GM21447 (cell line): Measurements from ENCODE around the gene ADCY10.
"Not testable (repeated sequence)": the region's sequence is repeated elsewhere in the genome, so short reads cannot be mapped to it uniquely, and the experiment has no call there.

Experiments used
- ATAC-seq: cut with Tn5 transposase; IDR thresholded peaks from one replicate; pipeline ENCODE4 v1.9.1; 2021; ENCODE audit not compliant: unreplicated experiment

Gene ADCY10

DNA sequence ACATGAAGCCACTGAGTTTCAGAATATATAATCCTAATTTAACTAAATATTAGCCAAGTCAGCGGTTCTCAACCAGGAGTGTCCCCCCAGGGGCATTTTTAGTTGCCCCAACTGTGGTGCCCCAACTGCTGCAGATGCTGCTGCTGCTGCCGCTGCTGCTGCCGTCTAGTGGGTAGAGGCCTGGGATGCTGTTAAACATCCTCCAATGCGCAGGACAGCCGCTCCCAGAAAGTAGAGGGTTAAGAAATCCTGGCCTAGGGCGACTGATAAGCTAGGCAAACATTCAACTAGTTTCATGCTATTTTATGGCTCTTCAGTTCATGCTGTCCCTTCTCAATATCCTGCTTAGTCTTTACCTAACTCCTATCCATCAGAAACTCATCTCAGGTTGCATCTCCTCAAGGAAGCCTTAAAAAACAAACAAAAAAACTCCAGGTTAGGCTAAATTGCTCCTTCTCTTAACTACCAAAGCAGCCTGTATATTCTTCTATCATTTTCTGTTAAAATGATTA, 12.6 kb upstream of the ADCY10 start:
- no peak for ATAC-seq

DNA sequence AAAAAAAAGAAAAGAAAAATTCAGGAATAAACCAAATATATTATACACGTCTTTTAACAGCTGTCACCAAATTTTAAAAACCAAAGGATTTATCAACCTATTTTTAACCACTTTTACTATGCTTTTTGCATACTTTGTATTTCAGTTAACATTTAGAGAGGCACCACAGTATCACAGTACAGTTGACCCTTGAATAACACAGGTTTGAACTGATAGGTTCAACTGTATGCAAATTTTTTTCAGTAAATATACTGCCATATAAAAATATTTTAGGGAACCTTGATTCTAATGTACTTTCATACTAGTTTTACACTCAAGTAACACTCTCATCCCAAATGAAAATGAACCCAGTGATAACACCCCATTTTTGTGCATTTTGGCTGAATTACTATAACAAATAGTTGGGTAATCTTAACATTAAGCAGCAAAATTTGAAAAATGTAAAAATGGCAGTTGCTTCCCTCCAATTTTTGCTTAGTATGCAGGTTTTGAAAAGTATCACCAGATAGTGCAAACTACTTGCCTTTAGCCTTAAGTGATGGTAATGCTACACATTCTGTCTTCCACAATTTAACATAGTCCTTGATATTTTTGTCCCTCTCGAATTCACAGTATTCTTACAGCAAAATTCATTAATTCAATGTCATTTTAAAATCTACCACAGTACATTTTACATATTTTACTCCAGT, 10.8 kb upstream of the ADCY10 start:
- no peak for ATAC-seq

DNA sequence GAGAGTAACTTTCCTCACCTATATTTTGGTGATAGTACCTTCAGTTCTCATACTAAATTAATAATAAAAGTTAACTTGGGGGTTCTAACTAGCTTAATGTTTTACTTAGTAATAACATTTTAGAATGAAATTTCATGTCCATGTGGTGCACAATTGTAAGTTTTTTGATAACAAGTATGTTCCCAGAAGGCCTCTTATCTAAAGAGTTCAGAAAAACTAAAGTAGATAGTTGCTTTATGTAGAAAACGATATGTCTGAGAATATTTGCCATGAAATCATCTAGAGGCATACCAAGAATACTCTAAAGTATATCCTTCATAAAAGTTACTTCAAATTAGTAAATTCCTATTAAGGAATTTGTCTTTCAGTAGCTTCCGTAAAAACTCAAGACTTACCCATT, 10.2 kb upstream of the ADCY10 start:
- ATAC-seq, result no peak

DNA sequence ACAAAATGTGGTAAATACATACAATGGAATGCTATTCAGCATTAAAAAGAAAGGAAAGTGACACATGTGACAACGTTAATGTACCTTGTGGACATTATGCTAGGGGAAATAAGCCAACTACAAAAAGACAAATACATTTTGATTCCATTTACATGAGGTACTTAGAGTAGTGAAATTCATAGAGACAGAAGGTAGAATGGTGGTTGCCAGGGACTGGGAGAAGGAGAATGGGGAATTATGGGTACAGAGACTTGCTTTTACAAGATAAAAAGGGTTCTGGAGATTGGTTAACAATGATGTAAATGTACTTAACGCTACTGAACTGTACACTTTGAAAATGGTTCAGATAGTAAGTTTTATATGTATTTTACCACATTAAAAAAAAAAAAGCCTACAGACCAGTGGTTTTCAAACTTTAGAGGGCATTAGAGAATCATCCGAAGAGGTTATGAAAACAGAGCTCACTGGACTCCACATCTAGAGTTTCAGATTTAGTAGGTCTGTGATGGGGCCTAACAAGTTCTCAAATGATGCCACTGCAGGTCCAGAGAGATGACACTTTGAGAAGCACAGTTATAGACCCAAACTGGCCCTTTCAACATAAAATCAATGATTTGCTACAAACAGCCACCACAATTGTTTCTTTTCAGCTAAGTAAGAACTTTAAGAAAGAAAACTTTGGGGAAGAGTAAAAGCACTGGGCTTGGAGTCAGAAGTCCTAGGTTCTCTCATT, 9.6 kb upstream of the ADCY10 start:
- ATAC-seq, result no peak

DNA sequence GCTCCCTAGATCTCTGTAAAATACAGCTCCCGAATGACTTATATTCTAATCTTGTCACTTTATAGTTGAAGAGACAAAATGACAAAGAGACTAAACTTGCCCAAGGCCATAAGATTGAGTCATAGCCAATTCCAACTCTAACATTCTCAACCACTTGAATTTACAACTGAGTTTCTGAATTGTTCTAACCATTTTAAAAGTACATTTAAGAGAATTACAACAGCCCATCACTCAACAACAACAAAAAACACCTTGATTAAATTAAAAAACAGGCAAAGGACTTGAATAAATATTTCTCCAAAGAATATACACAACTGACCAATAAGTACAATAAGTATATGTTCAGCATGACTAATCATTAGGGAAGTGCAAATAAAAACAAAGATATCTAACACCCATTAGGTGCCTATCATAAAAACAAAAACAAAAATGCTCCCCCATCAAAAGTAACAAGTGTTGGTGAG, 8.7 kb upstream of the ADCY10 start:
- ATAC-seq, result no peak

DNA sequence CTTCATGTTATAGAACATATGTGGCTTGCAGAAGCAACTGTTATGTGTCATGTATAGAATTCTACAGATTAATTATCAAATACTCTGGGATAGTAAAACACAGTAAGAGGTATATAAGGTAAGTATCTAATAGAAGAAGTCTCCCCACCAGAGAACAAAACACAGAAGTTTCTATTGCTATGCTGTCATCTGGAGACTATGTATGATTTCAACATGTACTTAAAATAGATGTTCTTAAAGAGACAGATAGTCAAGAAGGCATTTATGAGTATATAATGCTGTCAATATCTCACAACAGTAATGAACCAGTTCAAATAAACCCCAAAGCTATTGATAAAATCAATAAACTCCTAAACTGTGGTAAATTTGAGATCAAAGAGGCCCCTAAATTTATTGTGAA, 8.1 kb upstream of the ADCY10 start:
- ATAC-seq, result no peak

DNA sequence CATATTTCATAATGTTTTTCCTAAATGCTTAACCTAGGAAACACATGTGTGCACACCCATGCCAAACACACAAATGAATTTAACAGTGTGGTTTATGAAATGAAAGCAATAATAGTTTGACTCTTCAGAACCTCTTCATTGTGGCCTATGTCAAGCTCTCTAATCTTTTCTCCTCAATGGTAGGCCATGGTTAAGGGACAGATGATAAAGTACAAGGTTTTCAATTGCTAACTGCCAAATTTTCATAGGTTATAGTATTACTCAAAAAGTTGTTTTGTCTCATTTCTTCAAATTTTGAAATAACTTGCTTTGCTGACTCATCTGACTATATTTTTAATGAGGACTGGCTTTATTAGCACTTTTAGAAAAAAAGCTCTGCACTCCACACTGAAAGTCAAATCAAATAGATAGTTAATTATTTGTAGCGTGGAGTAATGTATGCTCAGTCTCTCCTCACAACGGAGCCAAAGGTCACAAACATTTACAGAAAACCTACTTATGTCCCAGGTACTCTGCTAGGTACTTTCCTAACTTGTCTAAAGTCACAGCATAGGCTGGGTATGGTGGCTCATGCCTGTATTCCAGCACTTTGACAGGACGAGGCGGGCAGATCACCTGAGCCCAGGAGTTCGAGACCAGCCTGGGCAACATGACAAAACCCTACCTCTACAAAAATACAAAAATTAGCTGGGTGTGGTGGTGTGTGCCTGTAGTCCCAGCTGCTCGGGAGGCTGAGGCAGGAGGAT, 3.0 kb upstream of the ADCY10 start:
- no peak for ATAC-seq

DNA sequence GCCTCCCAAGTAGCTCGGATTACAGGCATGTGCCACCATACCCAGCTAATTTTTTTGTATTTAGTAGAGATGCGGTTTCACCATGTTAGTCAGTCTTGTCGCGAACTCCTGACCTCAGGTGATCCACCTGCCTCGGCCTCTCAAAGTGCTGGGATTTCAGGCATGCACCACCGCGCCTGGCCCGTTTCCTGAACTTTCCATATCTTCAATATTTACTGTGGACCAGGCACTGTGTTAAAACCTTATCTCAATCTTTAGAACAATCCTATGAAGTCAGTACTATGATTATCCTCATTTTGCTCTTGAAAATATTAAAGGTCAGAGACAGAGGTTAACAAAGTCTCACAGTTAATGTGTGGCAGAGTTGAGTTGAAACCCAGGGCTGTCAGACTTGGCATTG, 1.6 kb upstream of the ADCY10 start:
- no peak for ATAC-seq

DNA sequence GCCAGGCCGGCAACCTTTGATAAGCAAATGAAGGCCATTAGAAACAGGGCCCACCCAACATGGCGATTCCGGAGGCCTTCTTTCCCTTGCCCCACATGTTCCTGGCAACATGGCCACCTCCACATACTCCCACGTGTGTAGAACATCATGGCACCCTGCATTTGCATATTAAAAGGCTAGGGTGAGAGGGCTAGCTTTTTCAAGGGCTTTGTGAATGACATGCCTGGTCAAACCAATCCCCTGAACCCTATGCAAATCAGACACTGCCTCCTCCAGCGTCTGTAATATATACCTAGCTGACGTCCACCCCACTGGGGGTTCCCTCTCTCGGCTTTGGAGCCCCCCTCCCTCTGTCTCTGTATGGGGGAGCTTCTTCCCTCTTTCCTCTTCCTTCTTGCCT, 1.6 kb downstream of the ADCY10 start:
- no peak for ATAC-seq

DNA sequence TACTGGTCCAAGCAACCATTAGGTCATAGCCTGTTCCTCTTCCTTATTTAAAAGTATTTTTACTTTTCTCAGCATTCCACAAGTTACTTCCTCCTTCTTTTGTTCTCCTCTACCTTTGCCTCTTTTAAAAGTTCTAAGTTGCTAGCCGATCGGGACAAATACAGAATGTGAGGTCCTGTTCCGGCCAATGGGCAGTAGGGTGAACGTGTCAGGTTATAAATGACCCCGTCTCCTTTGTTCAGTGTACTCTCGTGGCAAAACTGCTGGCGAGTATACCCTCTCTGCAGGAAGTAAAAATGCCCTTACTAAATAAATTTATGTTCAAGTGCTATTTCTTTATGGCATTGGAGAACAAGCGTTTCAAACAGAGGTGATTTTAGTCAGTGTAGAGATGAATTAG, 2.5 kb downstream of the ADCY10 start:
- no peak for ATAC-seq

DNA sequence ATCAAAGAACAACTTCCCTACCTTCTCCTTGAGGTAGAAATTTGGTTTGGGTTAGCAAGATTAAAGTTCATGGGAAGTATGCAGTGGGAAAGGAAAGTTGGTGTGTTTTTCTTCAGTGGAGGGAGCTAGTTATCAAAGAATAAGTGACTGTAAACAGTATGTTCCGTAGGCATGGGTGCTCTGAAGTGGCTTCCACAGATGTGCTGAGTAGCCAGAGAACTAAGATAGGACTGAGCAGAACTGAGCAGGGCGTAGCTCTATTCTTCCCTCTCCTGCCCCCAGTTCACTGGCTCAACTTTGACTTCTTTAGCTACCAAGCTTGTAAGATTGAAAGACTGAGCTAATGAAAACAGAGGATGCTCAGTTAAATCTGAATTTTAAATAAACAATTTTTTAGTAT, 3.4 kb downstream of the ADCY10 start:
- no peak for ATAC-seq

DNA sequence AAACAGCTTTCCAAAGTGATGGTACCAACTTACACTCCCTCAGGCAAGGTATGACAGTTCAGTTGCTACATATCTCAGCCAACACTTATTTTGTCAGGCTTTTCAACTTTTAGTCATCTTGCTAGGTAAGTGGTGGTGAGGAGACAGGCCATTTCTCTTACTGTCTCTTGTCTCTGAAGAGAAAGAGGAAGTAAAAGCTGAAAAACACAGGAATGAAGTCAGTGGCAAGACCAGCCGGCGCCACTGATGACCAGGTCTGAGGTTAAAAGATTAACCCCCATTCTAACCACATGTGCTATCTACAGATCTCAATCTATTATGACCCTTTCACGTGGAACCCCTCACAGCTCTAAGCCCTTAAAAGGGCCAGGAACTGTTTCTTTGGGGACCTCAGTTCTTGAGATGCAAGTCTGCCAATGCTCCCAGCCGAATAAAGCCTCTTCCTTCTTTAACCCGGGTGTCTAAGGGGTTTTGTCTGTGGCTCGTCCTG, 4.2 kb downstream of the ADCY10 start:
- ATAC-seq, result peak; percentile 75

DNA sequence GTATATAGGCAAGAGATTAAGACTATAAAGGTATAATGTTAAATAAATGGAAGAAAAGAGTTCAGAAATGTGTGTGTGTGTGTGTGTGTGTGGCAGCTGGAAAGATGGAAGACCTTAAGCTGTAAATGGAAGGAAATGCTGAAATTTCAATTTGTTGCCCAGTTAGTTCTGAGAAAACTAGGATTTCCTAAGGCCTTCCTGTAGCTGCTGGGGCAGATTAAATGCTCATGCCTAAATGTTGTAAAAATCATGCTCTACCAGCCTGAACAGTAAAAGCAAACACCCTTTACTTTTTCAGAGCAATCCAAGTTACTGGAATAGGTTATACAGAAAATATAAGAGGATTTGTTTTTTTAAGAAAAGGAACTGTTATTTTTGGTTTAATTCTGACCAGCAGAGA, 8.3 kb downstream of the ADCY10 start:
- no peak for ATAC-seq

DNA sequence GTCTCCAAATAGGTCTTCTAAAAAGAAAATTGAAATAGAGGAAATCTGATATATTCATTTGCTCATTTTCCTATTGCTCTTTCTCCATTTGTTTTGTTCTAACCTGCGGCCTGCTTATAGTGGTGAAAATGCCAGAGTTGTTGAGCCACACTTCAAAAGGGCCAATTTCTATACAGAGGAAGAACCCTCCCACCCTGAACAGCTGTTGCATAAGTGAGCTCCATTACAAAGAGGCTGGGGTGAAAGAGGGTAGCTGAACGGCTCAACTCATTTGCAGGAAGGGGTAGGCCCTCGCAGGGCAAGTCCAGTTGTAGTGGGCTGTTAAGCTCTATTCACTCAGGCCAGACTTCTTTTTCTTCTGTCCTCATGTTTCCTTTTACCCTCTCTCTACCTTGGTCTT, 8.8 kb downstream of the ADCY10 start:
- no peak for ATAC-seq

DNA sequence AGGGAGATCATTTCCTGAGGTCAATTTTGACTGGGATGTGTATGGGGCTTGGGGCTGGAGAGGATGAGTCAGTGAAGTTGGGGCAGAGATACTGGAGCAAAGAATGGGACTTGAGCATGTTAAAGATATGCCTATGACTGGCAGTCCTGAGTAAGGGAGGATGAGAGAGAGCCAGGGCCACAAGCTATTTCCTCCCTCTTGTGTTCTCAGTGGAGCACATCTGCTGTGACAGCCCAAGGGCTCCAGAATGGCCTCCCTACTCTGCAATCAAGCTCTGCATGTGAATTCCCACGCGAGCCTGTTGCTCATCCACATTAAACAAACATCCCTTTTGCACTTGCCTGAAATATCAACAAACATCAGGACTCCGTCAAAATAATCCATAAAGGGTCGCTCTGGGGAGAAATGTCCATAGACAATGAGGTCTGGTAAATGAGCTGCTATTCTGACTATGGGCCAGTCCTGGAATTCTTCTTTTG, 9.2 kb downstream of the ADCY10 start:
- no peak for ATAC-seq

DNA sequence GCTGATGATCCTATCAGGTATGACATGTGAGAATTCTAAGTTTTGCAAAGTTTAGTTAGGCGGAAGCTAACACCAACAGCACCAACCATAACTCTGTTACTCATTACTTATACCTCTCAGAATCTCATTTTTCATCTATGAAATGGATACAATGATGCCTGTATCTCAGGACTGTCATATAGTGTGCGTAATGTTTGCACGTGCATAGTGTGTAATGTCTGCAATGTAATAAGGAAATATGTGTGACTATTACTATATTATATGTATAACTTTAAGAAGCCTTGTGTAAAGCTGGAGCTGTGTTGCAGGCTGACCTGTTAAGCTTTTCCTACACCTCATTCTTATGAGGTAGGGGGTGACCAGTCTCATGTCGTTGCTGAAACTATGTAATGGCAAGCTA, 13.0 kb downstream of the ADCY10 start:
- ATAC-seq, result no peak

DNA sequence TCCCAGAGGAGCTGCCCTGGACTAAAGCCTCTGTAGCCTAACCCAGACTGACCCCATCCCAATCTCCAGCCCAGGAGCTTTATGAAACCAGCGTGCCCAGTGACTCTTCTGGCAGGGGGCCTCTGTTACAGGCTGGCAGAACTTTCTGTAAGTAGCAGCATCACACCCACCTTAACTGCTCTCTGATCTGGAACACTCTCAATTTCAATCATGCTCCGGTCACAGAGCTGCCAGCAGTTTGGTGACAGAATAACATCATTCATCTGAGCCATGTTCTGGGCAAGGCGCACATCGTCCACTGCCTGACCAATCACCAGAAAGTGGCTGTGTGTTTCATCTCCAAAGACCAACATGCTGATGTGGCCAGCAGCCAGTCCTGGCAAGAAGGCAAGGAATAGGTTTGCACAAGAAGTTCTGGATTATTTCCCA, 14.7 kb downstream of the ADCY10 start:
- ATAC-seq, result peak; percentile 92

DNA sequence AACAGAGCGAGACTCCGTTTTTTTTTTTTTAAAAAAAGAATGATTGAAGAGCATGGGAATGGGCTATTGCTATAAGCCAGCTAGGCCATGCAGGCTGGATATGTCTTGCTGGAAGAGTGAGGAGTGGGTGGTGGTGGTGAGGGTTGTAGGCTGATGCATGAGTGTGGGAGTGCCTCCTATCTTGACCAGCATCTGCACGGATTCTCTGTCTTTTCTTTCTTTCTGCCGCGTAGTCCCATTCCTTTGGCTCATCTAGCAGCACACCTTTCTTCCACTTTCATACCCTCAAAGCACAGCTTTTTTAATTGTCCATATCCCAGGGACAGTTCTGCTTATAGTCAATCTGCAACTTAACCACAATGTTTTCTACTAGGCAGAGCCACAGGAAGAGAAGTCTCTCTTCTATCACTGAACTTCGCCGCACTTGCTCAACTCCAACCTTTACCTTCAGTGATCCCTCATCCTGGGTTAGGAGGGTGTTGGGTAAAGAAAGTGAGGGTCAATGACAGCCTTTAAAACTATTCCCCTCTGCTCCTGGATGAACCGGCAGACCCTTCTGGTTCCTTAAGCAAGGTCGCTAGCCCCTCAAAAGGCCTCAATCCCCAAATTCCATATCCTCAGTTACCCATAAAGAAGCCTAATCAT, 15.2 kb downstream of the ADCY10 start:
- no peak for ATAC-seq

DNA sequence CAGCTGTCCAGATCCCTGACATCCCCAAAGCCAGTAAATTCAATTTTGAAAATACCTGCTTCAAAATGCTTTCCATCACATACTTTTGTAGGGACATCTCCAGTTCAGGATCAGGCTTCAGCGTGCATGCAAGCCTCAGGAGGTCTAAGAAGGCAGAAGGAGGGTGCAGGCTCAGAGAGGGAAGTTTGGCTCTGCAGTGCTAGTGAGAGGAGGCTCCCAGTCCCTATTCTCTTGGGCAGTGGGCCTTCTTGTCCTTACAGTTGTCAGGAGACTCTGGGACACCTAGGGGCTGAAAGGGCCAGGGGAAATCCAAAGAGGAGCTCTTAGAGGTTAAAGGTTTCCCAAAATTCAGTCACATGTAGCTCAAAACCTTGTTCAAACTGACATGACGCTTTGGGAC, 20.1 kb downstream of the ADCY10 start:
- ATAC-seq, result no peak

DNA sequence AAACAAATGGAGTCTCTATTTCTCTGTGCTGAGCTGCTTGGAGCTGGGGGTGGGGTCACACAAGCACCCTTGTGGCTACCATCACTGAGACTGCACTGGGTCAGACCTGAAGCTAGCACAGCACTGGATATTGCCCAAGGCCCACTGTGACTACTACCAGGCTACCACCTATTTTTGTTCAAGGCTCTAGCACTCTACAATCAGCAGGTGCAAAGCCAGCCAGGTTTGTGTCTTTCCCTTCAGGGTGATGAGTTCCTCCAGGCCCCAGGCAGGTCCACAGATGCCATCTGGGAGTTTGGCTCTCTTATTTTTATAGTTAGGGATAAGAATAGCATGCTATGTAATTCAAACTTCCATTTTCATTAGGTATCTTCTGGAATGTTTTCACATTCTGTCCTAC, 23.5 kb downstream of the ADCY10 start:
- ATAC-seq, result no peak

DNA sequence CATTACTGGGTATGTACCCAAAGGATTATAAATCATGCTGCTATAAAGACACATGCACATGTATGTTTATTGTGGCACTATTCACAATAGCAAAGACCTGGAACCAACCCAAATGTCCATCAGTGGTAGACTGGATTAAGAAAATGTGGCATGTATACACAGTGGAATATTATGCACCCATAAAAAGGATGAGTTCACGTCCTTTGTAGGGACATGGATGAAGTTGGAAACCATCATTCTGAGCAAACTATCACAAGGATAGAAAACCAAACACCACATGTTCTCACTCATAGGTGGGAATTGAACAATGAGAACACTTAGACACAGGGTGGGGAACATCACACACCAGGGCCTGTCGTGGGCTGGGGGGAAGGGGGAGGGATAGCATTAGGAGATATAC, 26.7 kb downstream of the ADCY10 start:
- not testable (repeated sequence) for ATAC-seq
